Activated CD8-positive, alpha-beta T cell treated with anti-CD3 and anti-CD28 coated beads, Interleukin-2, amount 10 ng/mL, durations not matched to agents 7 days and 5 days (primary cell): ENCODE results near the gene SSR1. TPM values are rescaled to one million over a fixed set of nuclear protein-coding genes. Genes with fewer than 3 reads are reported as not detected.
A peak's percentile ranks its signal among the peaks of the same experiment; 100 is the strongest.
"Not testable (repeated sequence)": the region's sequence is repeated elsewhere in the genome, so short reads cannot be mapped to it uniquely, and the experiment has no call there.

Experiments
- ATAC-seq: fragments of 150-1000 bp; cut with Tn5 transposase; one replicate; pipeline ENCODE4 v1.10.0; 2021; ENCODE audit warnings: moderate library complexity
- CTCF ChIA-PET: fragments of 350-600 bp; sonication (Branson Sonifier 250); formaldehyde crosslinking; loops from one replicate; lab custom pipeline; 2021; ENCODE audit warnings: antibody characterized with exemption; lab: Charles Lee
- POLR2A ChIA-PET: fragments of 350-600 bp; sonication (Branson Sonifier 250); formaldehyde crosslinking; loops from one replicate; lab custom pipeline; 2021; ENCODE audit warnings: antibody characterized with exemption; lab: Charles Lee
- DNase-seq: peaks from one replicate; pipeline ENCODE4 v3.0.0-alpha.2; 2020
- H3K27ac Mint-ChIP-seq: one replicate; pipeline ENCODE4 v1.8.0; 2021; ENCODE audit warnings: mild to moderate bottlenecking, mixed read lengths
- H3K27me3 Mint-ChIP-seq: one replicate; pipeline ENCODE4 v1.8.0; 2021; ENCODE audit warnings: low read depth, mixed read lengths
- H3K36me3 Mint-ChIP-seq: one replicate; pipeline ENCODE4 v1.8.0; 2021; ENCODE audit warnings: low read depth, mixed read lengths
- H3K4me1 Mint-ChIP-seq: one replicate; pipeline ENCODE4 v1.8.0; 2021; ENCODE audit warnings: low read depth, mixed read lengths
- H3K4me3 Mint-ChIP-seq: one replicate; pipeline ENCODE4 v1.8.0; 2021; ENCODE audit warnings: mild to moderate bottlenecking, mixed read lengths
- H3K9me3 Mint-ChIP-seq: one replicate; pipeline ENCODE4 v1.8.0; 2022; ENCODE audit warnings: mixed read lengths; ENCODE audit not compliant: insufficient read depth
- total RNA-seq, 2 experiments: library from RNA; stranded (reverse); gene quantifications; one replicate each; pipeline ENCODE4 v1.2.3, GENCODE V29; 2021

The SSR1 gene
- total RNA-seq, 2 experiments from 2014 or later: 122 to 130 TPM

- peak; percentile 3 for DNase-seq
- H3K4me1 Mint-ChIP-seq, H3K27me3 Mint-ChIP-seq, H3K36me3 Mint-ChIP-seq, H3K9me3 Mint-ChIP-seq, H3K27ac Mint-ChIP-seq, ATAC-seq, H3K4me3 Mint-ChIP-seq: not testable (repeated sequence)
- ChIA-PET CTCF (interaction anchor here (1.0 to 5.1 kb wide), 7 partner anchors 9 to 339 kb away, joined by 3 to 67 read pairs (median 5); partner anchors contain the start of genes CAGE1 and RIOK1), POLR2A (interaction anchor here (0.6 kb wide), 1 partner anchor 187 kb away, joined by 3 read pairs; no protein-coding TSS in a partner anchor)
Measured at GRCh38 chr6:7274525-7274924, 38.5 kb downstream of the SSR1 start.

- no peaks in the 10 kb centered on the region for H3K36me3 Mint-ChIP-seq
- no peaks in the 10 kb centered on the region for H3K9me3 Mint-ChIP-seq
- POLR2A ChIA-PET: interaction anchor here (0.6 kb wide), 1 partner anchor 186 kb away, joined by 3 read pairs; no protein-coding TSS in a partner anchor
- no peak overlapping the region for H3K4me3 Mint-ChIP-seq
- CTCF ChIA-PET: interaction anchor here (5.1 kb wide), 1 partner anchor 340 kb away, joined by 67 read pairs; no protein-coding TSS in a partner anchor
- H3K27me3 Mint-ChIP-seq: peaks cover 3% of the 10 kb centered on the region
- ATAC-seq (no peak), DNase-seq (peak; percentile 8)
- no peaks in the 10 kb centered on the region for H3K4me1 Mint-ChIP-seq
- no peak overlapping the region for H3K27ac Mint-ChIP-seq
Measured at GRCh38 chr6:7273709-7274108, 39.3 kb downstream of the SSR1 start.

DNA sequence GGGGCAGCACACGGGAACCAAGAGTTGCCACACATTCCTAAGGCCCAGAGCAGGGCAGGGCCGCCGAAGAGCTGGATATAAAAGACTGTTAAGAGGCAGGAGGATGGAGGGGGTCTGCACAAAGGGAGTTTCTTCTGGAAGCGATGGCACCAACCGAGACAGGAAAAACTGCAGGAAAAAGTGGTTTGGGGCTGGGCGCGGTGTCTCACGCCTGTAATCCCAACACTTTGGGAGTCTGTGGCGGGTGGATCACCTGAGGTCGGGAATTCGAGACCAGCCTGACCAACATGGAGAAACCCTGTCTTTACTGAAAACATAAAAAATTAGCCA lies 41.8 kb downstream of the SSR1 start:
- peaks cover 3% of the 10 kb centered on the region for H3K27me3 Mint-ChIP-seq
- CTCF ChIA-PET: interaction anchor here (0.9 to 1.0 kb wide), 2 partner anchors 121 to 344 kb away, joined by 3 read pairs; no protein-coding TSS in a partner anchor
- DNase-seq (no peak), ATAC-seq (no peak)
- H3K36me3 Mint-ChIP-seq: no peaks in the 10 kb centered on the region
- no peaks in the 10 kb centered on the region for H3K9me3 Mint-ChIP-seq
- H3K4me3 Mint-ChIP-seq: no peak overlapping the region
- H3K4me1 Mint-ChIP-seq: no peaks in the 10 kb centered on the region
- peak overlapping the region; percentile 6 for H3K27ac Mint-ChIP-seq
- POLR2A ChIA-PET: no interaction called here

- no peaks in the 10 kb centered on the region for H3K4me1 Mint-ChIP-seq
- no peaks in the 10 kb centered on the region for H3K9me3 Mint-ChIP-seq
- POLR2A ChIA-PET: no interaction called here
Measured at GRCh38 chr6:7270320-7271204, 42.4 kb downstream of the SSR1 start.

GRCh38 chr6:7269816-7270215 lies 43.2 kb downstream of the SSR1 start:
- Mint-ChIP-seq H3K27me3 (peaks cover 3% of the 10 kb centered on the region), H3K4me3 (no peak overlapping the region), H3K36me3 (no peaks in the 10 kb centered on the region), H3K4me1 (no peaks in the 10 kb centered on the region), H3K9me3 (no peaks in the 10 kb centered on the region), H3K27ac (no peak overlapping the region)
- ChIA-PET POLR2A (no interaction called here), CTCF (interaction anchor here (0.7 kb wide), 1 partner anchor 573 kb away, joined by 3 read pairs; no protein-coding TSS in a partner anchor)
- ATAC-seq (no peak), DNase-seq (no peak)

More at GRCh38 chr6:7270320-7271204, 42.4 kb downstream of the SSR1 start:
- DNase-seq: no peak
- no peaks in the 10 kb centered on the region for H3K36me3 Mint-ChIP-seq
- peaks cover 3% of the 10 kb centered on the region for H3K27me3 Mint-ChIP-seq
- CTCF ChIA-PET: interaction anchor here (0.9 to 1.0 kb wide), 2 partner anchors 121 to 345 kb away, joined by 3 read pairs; no protein-coding TSS in a partner anchor
- no peak overlapping the region for H3K4me3 Mint-ChIP-seq
- H3K27ac Mint-ChIP-seq: peak overlapping the region; percentile 6
- ATAC-seq: no peak

DNA sequence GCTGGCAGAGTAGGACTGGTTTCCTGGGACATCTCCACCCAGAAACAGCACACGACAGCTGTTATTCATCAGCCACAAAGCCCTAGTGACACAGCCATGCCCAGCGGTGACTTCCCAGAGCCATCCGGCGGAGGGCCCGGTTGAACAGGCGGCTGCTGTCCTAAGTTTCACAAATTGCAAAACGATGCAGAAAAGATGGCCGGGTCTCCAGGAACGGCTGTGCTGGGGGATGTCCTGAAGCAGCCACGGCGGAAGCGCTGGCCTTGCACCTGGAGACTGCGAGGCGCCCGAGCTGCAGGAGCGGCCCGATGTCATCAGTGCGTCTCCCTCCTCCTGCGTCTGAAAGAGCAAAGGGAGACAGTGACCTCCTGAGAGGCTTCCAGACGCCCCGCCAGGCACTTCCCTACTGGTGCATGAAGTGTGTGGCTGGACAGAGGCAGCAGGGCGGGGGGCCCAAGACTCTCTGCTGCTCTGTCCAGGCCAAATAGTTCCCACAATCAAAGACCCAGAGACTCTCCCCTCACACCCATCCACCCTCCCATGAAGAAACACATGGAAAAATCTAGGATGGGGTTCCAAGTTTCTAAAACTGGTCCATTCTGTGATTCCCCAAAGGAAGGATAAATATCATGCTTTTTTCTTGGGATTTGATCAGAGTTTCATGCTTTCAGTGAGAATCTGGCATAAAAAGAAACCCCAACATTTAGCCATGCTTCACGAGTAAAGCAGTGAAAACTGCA lies 44.0 kb downstream of the SSR1 start:
- CTCF ChIA-PET: interaction anchor here (0.7 kb wide), 1 partner anchor 572 kb away, joined by 3 read pairs; no protein-coding TSS in a partner anchor
- H3K4me3 Mint-ChIP-seq: no peak overlapping the region

GRCh38 chr6:7268362-7268761 lies 44.6 kb downstream of the SSR1 start:
- Mint-ChIP-seq H3K4me1 (no peaks in the 10 kb centered on the region), H3K36me3 (no peaks in the 10 kb centered on the region), H3K9me3 (no peaks in the 10 kb centered on the region), H3K4me3 (no peak overlapping the region), H3K27ac (no peak overlapping the region), H3K27me3 (peaks cover 3% of the 10 kb centered on the region)
- CTCF ChIA-PET: no interaction called here
- no peak for DNase-seq
- POLR2A ChIA-PET: no interaction called here
- ATAC-seq: no peak

More for the DNA sequence above, 44.0 kb downstream of the SSR1 start:
- H3K27me3 Mint-ChIP-seq: peaks cover 3% of the 10 kb centered on the region
- no peak overlapping the region for H3K27ac Mint-ChIP-seq
- POLR2A ChIA-PET: no interaction called here
- H3K36me3 Mint-ChIP-seq: no peaks in the 10 kb centered on the region
- ATAC-seq (no peak), DNase-seq (no peak)
- no peaks in the 10 kb centered on the region for H3K4me1 Mint-ChIP-seq
- H3K9me3 Mint-ChIP-seq: no peaks in the 10 kb centered on the region

DNA sequence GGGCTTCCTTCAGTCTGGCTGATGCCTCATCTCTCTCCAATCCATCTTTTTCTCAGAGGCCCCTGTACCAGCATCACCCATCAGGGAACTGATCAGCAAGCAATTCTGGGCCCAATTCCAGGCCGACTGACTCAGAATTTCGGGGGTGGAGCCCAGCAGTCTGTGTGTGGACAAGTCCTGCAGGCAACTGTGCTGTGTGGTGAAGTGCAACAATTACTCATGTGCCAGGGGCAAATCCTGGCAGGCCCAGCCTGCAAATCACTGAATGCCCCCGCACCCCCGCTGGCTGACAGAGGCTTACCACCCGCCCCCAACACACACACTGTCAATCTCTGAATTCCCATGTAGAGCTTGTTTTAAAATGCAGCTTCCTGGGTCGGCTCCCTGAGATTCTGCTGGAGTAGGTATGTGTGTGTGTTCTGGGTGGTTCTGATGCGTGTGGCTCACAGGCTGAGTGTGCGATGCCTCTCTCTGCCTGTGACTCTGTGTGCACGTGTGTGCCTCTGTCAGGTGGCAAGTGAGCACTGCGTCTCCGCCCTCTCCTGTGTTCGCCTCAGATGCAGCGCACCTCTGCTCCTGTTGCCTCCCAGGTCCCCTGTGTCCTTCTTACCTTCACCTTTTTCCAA lies 45.4 kb downstream of the SSR1 start:
- no peak overlapping the region for H3K27ac Mint-ChIP-seq
- H3K4me3 Mint-ChIP-seq: no peak overlapping the region
- H3K9me3 Mint-ChIP-seq: no peaks in the 10 kb centered on the region
- CTCF ChIA-PET: no interaction called here
- ATAC-seq: no peak
- no peaks in the 10 kb centered on the region for H3K4me1 Mint-ChIP-seq
- POLR2A ChIA-PET: no interaction called here
- peaks cover 3% of the 10 kb centered on the region for H3K27me3 Mint-ChIP-seq
- no peaks in the 10 kb centered on the region for H3K36me3 Mint-ChIP-seq
- no peak for DNase-seq

DNA sequence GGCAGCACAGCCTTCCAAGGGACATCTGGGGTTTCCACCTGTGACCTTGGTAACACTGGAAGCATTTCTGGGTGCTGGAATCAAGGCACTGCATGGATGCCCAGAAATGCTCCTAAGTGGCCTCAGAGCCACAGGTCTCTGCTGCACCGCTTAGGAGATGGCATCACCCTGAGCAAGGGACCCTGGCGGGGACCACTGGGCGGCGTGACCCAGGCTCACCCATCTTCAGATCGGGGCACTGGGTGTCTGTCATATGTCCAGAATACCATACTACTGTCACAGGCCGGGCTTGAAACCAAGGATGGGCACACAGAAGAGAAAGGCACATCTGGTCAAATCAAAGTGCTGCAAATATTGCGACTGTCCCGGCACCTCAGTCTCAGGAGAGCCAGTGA lies 45.9 kb downstream of the SSR1 start:
- Mint-ChIP-seq H3K4me3 (no peak overlapping the region), H3K27ac (no peak overlapping the region), H3K36me3 (no peaks in the 10 kb centered on the region), H3K27me3 (peaks cover 3% of the 10 kb centered on the region), H3K4me1 (peaks cover 3% of the 10 kb centered on the region), H3K9me3 (no peaks in the 10 kb centered on the region)
- DNase-seq (no peak), ATAC-seq (no peak)
- ChIA-PET POLR2A (no interaction called here), CTCF (interaction anchor here (1.6 kb wide), 1 partner anchor 8 kb away, joined by 6 read pairs; no protein-coding TSS in a partner anchor)

- POLR2A ChIA-PET, H3K27ac Mint-ChIP-seq, H3K36me3 Mint-ChIP-seq, H3K4me3 Mint-ChIP-seq, ATAC-seq, H3K9me3 Mint-ChIP-seq, DNase-seq: not testable (repeated sequence)
- Mint-ChIP-seq H3K27me3 (peaks cover 12% of the 10 kb centered on the region), H3K4me1 (peaks cover 18% of the 10 kb centered on the region)
- CTCF ChIA-PET: interaction anchor here (0.8 to 1.6 kb wide), 2 partner anchors 10 to 22 kb away, joined by 3 to 6 read pairs; no protein-coding TSS in a partner anchor
Measured at GRCh38 chr6:7265385-7265726, 47.6 kb downstream of the SSR1 start.

GRCh38 chr6:7264686-7265384 lies 48.2 kb downstream of the SSR1 start:
- Mint-ChIP-seq H3K27ac (no peak overlapping the region), H3K9me3 (no peaks in the 10 kb centered on the region), H3K36me3 (no peaks in the 10 kb centered on the region), H3K4me3 (no peak overlapping the region), H3K4me1 (peaks cover 20% of the 10 kb centered on the region), H3K27me3 (peaks cover 15% of the 10 kb centered on the region)
- ChIA-PET POLR2A (no interaction called here), CTCF (interaction anchor here (0.8 kb wide), 1 partner anchor 22 kb away, joined by 3 read pairs; no protein-coding TSS in a partner anchor)
- ATAC-seq (no peak), DNase-seq (no peak)
